ENCODE measurements around the gene GLIPR1L2.
A peak's percentile ranks its signal among the peaks of the same experiment; 100 is the strongest.
"Not testable (repeated sequence)": the region's sequence is repeated elsewhere in the genome, so short reads cannot be mapped to it uniquely, and the experiment has no call there.

The GLIPR1L2 gene

GRCh38 chr12:75390899-75391538, at the start of gene GLIPR1L2:
Gene GLIPR1L2, plus strand, starts transcription at chr12:75391089. Its CDS starts 28 bp downstream, at chr12:75391117.
- DNase-seq: peak; percentile 95

GRCh38 chr12:75341873-75342272, 49.0 kb upstream of the GLIPR1L2 start:
- DNase-seq: no peak

- DNase-seq: no peak
Measured at GRCh38 chr12:75345531-75345930, 45.4 kb upstream of the GLIPR1L2 start.

- DNase-seq: not testable (repeated sequence)
Measured at GRCh38 chr12:75346215-75346614, 44.7 kb upstream of the GLIPR1L2 start.

- DNase-seq: no peak
Measured at GRCh38 chr12:75349946-75350345, 40.9 kb upstream of the GLIPR1L2 start.

GRCh38 chr12:75350413-75350812, 40.5 kb upstream of the GLIPR1L2 start:
- no peak for DNase-seq

GRCh38 chr12:75354011-75354410, 36.9 kb upstream of the GLIPR1L2 start:
- no peak for DNase-seq

GRCh38 chr12:75360920-75361319, 30.0 kb upstream of the GLIPR1L2 start:
- no peak for DNase-seq

- DNase-seq: no peak
Measured at GRCh38 chr12:75361408-75361807, 29.5 kb upstream of the GLIPR1L2 start.

- DNase-seq: no peak
Measured at GRCh38 chr12:75364919-75365318, 26.0 kb upstream of the GLIPR1L2 start.

GRCh38 chr12:75366629-75367028, 24.3 kb upstream of the GLIPR1L2 start:
- DNase-seq: no peak

- no peak for DNase-seq
Measured at GRCh38 chr12:75374971-75375370, 15.9 kb upstream of the GLIPR1L2 start.

GRCh38 chr12:75378354-75378753, 12.5 kb upstream of the GLIPR1L2 start:
- DNase-seq: no peak

GRCh38 chr12:75389061-75389460, 1.8 kb upstream of the GLIPR1L2 start:
- DNase-seq: no peak

- no peak for DNase-seq
Measured at GRCh38 chr12:75389706-75390105, 1.2 kb upstream of the GLIPR1L2 start.

GRCh38 chr12:75390156-75390898, 562 bp upstream of the GLIPR1L2 start:
- no peak for DNase-seq

- no peak for DNase-seq
Measured at GRCh38 chr12:75404231-75404630, 13.3 kb downstream of the GLIPR1L2 start.

GRCh38 chr12:75407683-75408082, 16.8 kb downstream of the GLIPR1L2 start:
- no peak for DNase-seq

GRCh38 chr12:75409830-75410229, 18.9 kb downstream of the GLIPR1L2 start:
- no peak for DNase-seq

GRCh38 chr12:75414671-75415070, 23.8 kb downstream of the GLIPR1L2 start:
- DNase-seq: no peak

GRCh38 chr12:75419841-75420240, 29.0 kb downstream of the GLIPR1L2 start:
- no peak for DNase-seq

GRCh38 chr12:75427491-75427890, 36.6 kb downstream of the GLIPR1L2 start:
- no peak for DNase-seq

GRCh38 chr12:75428767-75429166, 37.9 kb downstream of the GLIPR1L2 start:
- no peak for DNase-seq

- DNase-seq: no peak
Measured at GRCh38 chr12:75432924-75433323, 42.0 kb downstream of the GLIPR1L2 start.

- no peak for DNase-seq
Measured at GRCh38 chr12:75437564-75437963, 46.7 kb downstream of the GLIPR1L2 start.

Measured in KG1 (cell line).